ENCODE measurements around the gene GALR1. TPM values are rescaled to one million over a fixed set of nuclear protein-coding genes. Genes with fewer than 3 reads are reported as not detected.

Gene GALR1, protein sequence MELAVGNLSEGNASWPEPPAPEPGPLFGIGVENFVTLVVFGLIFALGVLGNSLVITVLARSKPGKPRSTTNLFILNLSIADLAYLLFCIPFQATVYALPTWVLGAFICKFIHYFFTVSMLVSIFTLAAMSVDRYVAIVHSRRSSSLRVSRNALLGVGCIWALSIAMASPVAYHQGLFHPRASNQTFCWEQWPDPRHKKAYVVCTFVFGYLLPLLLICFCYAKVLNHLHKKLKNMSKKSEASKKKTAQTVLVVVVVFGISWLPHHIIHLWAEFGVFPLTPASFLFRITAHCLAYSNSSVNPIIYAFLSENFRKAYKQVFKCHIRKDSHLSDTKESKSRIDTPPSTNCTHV
- under 1 TPM in 2 of 4 donors, not detected in 2; 0.08 to 0.16 TPM for total RNA-seq

DNA sequence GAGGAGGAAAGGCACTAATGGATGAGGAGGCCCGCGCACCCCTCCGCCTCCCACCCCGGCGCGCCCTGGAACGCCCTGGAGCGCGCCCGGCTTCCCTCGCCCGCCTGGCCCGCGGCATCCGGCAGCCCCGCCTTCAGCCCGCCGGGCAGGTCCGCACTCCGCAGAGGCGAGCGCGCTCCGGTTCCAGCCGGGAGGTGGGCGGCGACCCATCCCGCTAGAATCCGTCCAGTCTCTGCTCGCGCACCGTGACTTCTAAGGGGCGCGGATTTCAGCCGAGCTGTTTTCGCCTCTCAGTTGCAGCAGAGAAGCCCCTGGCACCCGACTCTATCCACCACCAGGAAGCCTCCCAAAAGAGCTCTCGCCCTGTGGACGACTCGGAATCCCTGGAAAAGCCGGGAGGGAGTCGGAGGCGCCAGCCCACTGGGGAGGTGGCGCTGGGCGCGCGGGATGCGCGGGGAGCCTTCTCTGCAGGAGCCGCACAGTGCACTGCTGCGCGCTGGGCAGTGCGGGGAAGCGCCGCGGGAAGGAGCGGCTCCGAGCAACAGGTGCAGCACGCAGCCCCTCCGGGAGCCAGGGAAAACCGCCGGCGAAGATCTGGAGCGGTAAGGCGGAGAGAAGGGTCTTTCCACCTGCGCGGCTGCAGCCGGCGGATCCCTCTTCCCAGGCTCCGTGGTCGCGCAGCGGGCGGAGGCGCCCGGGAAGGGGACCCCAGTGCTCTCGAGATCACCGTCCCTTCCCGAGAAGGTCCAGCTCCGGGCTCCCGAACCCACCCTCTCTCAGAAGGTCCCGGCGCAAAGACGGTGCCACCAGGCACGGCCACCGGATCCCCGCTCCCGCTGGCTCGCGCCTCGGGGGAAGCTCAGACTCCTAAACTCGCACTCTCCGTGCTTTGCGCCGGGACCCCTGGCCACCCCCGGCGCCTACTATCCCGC, at the start of gene GALR1:
Gene GALR1 (plus strand): TSS at position 280 of the 932 bp plus-strand sequence. CDS start 701 bp downstream, outside the sequence.
- Histone ChIP-seq H3K27me3 (peaks cover 50% of the 10 kb centered on the region), H3K4me1 (peaks cover 25% of the 10 kb centered on the region), H3K27ac (no peak within 1 kb of the TSS), H3K36me3 (no peaks in the 10 kb centered on the region), H3K4me3 (peak within 1 kb of the TSS; percentile 34), H3K9me3 (no peaks in the 10 kb centered on the region)
- TF ChIP-seq POLR2AphosphoS5 (IDR thresholded peaks at IDR 0.05) (no peak), POLR2A (IDR thresholded peaks at IDR 0.05) (no peak), EP300 (IDR thresholded peaks at IDR 0.05) (no peak)
- TF ChIP-seq, protein P1, sequence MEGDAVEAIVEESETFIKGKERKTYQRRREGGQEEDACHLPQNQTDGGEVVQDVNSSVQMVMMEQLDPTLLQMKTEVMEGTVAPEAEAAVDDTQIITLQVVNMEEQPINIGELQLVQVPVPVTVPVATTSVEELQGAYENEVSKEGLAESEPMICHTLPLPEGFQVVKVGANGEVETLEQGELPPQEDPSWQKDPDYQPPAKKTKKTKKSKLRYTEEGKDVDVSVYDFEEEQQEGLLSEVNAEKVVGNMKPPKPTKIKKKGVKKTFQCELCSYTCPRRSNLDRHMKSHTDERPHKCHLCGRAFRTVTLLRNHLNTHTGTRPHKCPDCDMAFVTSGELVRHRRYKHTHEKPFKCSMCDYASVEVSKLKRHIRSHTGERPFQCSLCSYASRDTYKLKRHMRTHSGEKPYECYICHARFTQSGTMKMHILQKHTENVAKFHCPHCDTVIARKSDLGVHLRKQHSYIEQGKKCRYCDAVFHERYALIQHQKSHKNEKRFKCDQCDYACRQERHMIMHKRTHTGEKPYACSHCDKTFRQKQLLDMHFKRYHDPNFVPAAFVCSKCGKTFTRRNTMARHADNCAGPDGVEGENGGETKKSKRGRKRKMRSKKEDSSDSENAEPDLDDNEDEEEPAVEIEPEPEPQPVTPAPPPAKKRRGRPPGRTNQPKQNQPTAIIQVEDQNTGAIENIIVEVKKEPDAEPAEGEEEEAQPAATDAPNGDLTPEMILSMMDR (IDR thresholded peaks at IDR 0.05): no peak
- no peak for DNase-seq (ENCODE audit: low spot score in 2 of 2)
- WGBS: 0% methylated on average over 7 of the region's 98 CpGs

DNA sequence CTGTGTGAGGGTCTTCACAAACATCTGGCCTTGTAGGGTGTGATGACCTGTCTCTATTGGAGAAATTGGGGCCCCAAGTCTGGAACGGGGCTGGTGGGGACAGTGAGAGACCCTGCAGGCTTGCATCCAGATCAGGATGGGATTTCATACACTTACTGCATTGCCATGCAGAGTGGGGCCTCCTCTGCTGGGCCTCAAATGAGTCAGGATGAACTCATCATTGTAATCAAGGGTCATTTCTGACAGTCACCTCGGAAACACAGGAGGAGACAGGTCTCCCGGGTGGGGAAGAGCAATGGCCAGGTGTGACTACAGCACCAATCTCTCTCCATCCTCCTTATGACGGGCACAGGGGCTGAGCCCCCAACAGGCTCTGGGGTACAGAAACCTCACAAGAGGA, 48.1 kb upstream of the GALR1 start:
- TF ChIP-seq POLR2A (IDR thresholded peaks at IDR 0.05) (no peak), EP300 (IDR thresholded peaks at IDR 0.05) (no peak), POLR2AphosphoS5 (IDR thresholded peaks at IDR 0.05) (no peak)
- TF ChIP-seq, protein P1 (IDR thresholded peaks at IDR 0.05): no peak
- DNase-seq (ENCODE audit: low spot score in 2 of 2): no peak
- Histone ChIP-seq H3K36me3 (no peaks in the 10 kb centered on the region), H3K4me3 (no peak overlapping the region), H3K27ac (no peak overlapping the region), H3K4me1 (no peaks in the 10 kb centered on the region), H3K9me3 (no peaks in the 10 kb centered on the region), H3K27me3 (no peaks in the 10 kb centered on the region)
- 88% methylated on average over 4 of the region's 4 CpGs for WGBS

DNA sequence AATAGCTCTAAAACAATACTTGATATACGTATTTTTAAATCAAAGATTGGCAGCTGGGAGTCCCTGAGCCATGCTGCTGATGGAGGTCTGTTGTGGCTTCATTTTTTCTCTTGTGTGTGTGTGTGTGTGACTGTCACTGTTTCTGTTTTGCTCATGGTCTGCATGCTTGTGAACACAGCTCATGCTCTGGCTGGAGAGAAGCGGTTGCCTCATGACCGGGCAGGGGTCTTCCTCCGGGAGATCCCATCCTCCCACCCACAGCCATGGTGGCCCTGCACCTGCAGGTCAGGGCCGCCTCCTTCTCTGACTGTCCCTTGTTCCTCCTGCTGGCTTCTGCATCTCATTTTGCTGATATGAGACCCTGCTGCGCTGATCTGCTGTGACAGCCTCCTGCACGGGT, 47.3 kb upstream of the GALR1 start:
- Histone ChIP-seq H3K9me3 (no peaks in the 10 kb centered on the region), H3K4me1 (peaks cover 7% of the 10 kb centered on the region), H3K36me3 (no peaks in the 10 kb centered on the region), H3K4me3 (no peak overlapping the region), H3K27ac (no peak overlapping the region), H3K27me3 (no peaks in the 10 kb centered on the region)
- TF ChIP-seq, protein P1 (IDR thresholded peaks at IDR 0.05): no peak
- no peak for TF ChIP-seq EP300 (IDR thresholded peaks at IDR 0.05)
- no peak for TF ChIP-seq POLR2AphosphoS5 (IDR thresholded peaks at IDR 0.05)
- no peak for TF ChIP-seq POLR2A (IDR thresholded peaks at IDR 0.05)
- DNase-seq (ENCODE audit: low spot score in 2 of 2): no peak
- whole genome bisulfite sequencing: 93% methylated on average over 7 of the region's 7 CpGs

DNA sequence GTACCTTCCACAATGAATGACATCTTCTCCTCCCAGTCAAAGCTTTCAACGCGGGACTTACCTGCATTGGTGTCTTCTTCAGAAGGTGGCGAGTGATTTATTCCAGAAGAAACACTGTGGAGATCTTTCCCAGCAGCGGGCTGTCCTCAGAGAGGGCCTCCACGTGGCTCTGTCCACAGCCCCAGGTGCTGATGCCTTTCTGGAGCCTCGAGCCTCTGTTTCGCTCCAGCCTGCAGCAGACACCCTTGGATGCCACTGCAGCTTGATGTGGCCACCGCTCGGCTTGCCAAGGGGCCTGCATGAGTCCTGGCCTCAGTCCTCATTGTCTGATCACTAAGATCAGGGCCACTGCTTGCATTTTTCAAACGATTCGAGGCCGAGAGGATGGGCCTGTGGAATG, 46.6 kb upstream of the GALR1 start:
- Histone ChIP-seq H3K4me1 (peaks cover 13% of the 10 kb centered on the region), H3K27me3 (no peaks in the 10 kb centered on the region), H3K27ac (no peak overlapping the region), H3K9me3 (no peaks in the 10 kb centered on the region), H3K36me3 (no peaks in the 10 kb centered on the region), H3K4me3 (no peak overlapping the region)
- DNase-seq (ENCODE audit: low spot score in 2 of 2): no peak
- WGBS: 79% methylated on average over 12 of the region's 12 CpGs
- TF ChIP-seq POLR2A (IDR thresholded peaks at IDR 0.05) (no peak), EP300 (IDR thresholded peaks at IDR 0.05) (no peak), POLR2AphosphoS5 (IDR thresholded peaks at IDR 0.05) (no peak)
- TF ChIP-seq, protein P1 (IDR thresholded peaks at IDR 0.05): no peak

DNA sequence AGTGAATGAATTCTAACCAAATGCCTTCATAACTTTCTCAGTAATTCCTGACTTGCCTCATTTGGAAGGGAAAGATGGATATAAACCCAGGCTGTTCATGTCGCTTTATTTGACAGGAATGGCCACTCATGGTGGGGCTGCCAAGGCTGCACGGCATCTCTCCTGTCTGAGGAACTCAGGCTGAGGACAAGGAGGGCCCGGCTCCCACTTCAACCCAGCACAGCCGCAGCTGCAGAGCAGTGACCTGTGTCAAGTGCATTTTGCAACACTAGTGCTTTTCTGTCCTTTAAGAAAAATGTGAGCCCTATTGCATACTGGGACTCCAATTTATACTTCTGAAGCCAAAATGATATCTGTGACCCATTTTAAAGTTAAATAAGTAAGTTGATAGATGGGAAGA, 45.8 kb upstream of the GALR1 start:
- 91% methylated on average over 4 of the region's 4 CpGs for WGBS
- TF ChIP-seq POLR2AphosphoS5 (IDR thresholded peaks at IDR 0.05): no peak
- TF ChIP-seq, protein P1 (IDR thresholded peaks at IDR 0.05): no peak

More for the DNA sequence above, 45.8 kb upstream of the GALR1 start:
- no peaks in the 10 kb centered on the region for H3K27me3 ChIP-seq
- no peak overlapping the region for H3K4me3 ChIP-seq
- no peak overlapping the region for H3K27ac ChIP-seq
- DNase-seq (ENCODE audit: low spot score in 2 of 2): no peak
- H3K9me3 ChIP-seq: no peaks in the 10 kb centered on the region
- H3K4me1 ChIP-seq: peaks cover 18% of the 10 kb centered on the region
- H3K36me3 ChIP-seq: no peaks in the 10 kb centered on the region
